Adrenal gland (tissue), 5 donors: ENCODE results near the gene ACOT12.

Experiments used
- POLR2A ChIP-seq, 2 donors: fragments of 450-650 bp; IDR thresholded peaks; one replicate each; pipeline ENCODE4 v1.6.1; 2017; ENCODE audit warnings: antibody characterized with exemption in 2 of 2, mild to moderate bottlenecking in 2 of 2, moderate library complexity in 1 of 2
- TF ChIP-seq, protein P1 (sequence below), 6 experiments: fragments of 450-650 bp in 4 of 6; fragments of 200-600 bp in 2 of 6; sonication (generic) in 1 of 6; IDR thresholded peaks; 1 replicate in 5 of 6; 2 replicates in 1 of 6; pipeline versions ENCODE4 v1.5.1 to v1.8.0; 2016 to 2021; ENCODE audit warnings: antibody characterized with exemption in 6 of 6, mild to moderate bottlenecking in 2 of 6, moderate library complexity in 1 of 6
- donor health status: DM: no; HTN: no; CAD: no.

DNA sequence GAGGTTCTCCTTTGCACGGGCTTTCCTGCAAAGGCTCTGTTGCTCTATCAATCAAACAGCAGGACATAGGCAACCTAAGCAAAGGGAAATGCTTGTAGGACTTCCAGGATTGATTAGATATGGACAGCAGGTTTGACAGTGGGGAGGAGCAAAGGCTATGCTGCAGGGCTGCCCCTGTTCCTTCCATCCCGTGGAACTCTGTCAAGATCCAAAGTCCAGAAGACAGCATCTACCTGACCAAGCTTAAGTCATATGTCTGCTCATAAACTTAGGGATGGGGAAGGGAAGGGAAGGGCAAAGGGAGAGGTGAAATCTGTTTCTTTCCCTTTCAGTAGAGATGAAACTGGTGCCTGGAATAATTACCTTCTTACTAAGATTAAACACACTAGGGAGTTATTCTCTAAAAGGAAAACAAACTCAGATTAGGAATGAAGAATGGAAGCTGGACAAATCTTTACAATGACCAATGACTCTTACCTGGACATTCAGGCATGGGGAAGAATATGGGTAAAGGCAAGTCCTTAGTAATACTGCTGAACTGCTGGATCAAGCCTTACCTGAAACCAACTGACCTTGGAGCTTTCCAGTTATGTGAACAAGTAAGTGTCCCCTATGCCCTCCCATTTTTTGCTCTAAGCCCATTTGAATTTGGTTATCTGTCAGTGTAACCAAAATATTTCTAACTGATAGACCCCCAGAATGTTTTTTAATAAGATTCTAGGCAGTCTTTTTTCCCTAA lies 8.4 kb upstream of the ACOT12 start:
- no peak for TF ChIP-seq POLR2A (IDR thresholded peaks at IDR 0.05)
- TF ChIP-seq, protein P1, sequence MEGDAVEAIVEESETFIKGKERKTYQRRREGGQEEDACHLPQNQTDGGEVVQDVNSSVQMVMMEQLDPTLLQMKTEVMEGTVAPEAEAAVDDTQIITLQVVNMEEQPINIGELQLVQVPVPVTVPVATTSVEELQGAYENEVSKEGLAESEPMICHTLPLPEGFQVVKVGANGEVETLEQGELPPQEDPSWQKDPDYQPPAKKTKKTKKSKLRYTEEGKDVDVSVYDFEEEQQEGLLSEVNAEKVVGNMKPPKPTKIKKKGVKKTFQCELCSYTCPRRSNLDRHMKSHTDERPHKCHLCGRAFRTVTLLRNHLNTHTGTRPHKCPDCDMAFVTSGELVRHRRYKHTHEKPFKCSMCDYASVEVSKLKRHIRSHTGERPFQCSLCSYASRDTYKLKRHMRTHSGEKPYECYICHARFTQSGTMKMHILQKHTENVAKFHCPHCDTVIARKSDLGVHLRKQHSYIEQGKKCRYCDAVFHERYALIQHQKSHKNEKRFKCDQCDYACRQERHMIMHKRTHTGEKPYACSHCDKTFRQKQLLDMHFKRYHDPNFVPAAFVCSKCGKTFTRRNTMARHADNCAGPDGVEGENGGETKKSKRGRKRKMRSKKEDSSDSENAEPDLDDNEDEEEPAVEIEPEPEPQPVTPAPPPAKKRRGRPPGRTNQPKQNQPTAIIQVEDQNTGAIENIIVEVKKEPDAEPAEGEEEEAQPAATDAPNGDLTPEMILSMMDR (IDR thresholded peaks at IDR 0.05), result no peak
